Parathyroid adenoma (tissue), 2 donors: ENCODE results near the gene FYB1.
"Not testable (repeated sequence)": the region's sequence is repeated elsewhere in the genome, so short reads cannot be mapped to it uniquely, and the experiment has no call there.

ENCODE experiments used
- H2AFZ ChIP-seq: fragments of 300-600 bp; sonication (generic); one replicate; pipeline ENCODE4 v1.7.0; 2017; ENCODE audit warnings: antibody characterized with exemption, mild to moderate bottlenecking
- H3K27ac ChIP-seq: fragments of 300-600 bp; sonication (generic); one replicate; pipeline ENCODE4 v1.7.0; 2017
- H3K27me3 ChIP-seq: fragments of 300-600 bp; sonication (generic); one replicate; pipeline ENCODE4 v1.7.0; 2017; ENCODE audit warnings: low read length; ENCODE audit not compliant: control insufficient read depth, insufficient read depth
- H3K36me3 ChIP-seq: fragments of 300-600 bp; sonication (generic); one replicate; pipeline ENCODE4 v1.7.0; 2017; ENCODE audit warnings: low read length; ENCODE audit not compliant: control insufficient read depth, insufficient read depth
- H3K4me1 ChIP-seq: fragments of 300-600 bp; sonication (generic); one replicate; pipeline ENCODE4 v1.7.0; 2017; ENCODE audit warnings: control low read depth
- H3K4me2 ChIP-seq: fragments of 300-600 bp; sonication (generic); one replicate; pipeline ENCODE4 v1.7.0; 2017; ENCODE audit warnings: low read length
- H3K4me3 ChIP-seq: fragments of 300-600 bp; sonication (generic); one replicate; pipeline ENCODE4 v1.7.0; 2017; ENCODE audit warnings: low read depth, low read length
- H3K79me2 ChIP-seq: fragments of 300-600 bp; sonication (generic); one replicate; pipeline ENCODE4 v1.7.0; 2017; ENCODE audit warnings: control low read depth
- H3K9ac ChIP-seq: fragments of 300-600 bp; sonication (generic); one replicate; pipeline ENCODE4 v1.7.0; 2017; ENCODE audit warnings: mild to moderate bottlenecking
- H3K9me3 ChIP-seq: fragments of 300-600 bp; sonication (generic); one replicate; pipeline ENCODE4 v1.7.0; 2017; ENCODE audit warnings: low read length; ENCODE audit not compliant: control insufficient read depth
- CTCF ChIP-seq: fragments of 300-600 bp; sonication (generic); IDR thresholded peaks from one replicate; pipeline ENCODE4 v1.7.0; 2017; ENCODE audit warnings: antibody characterized with exemption, mild to moderate bottlenecking
- donor health status: primary hyperparathyroidism.

FYB1 gene

GRCh38 chr5:39186722-39187539 lies 32.4 kb downstream of the FYB1 start:
- TF ChIP-seq CTCF: no peak
- H3K9me3 ChIP-seq: no peaks in the 10 kb centered on the region
- no peaks in the 10 kb centered on the region for H3K79me2 ChIP-seq
- no peak overlapping the region for H3K9ac ChIP-seq
- no peak overlapping the region for H3K4me3 ChIP-seq
- no peaks in the 10 kb centered on the region for H3K27me3 ChIP-seq
- no peaks in the 10 kb centered on the region for H3K36me3 ChIP-seq
- H3K4me1 ChIP-seq: no peaks in the 10 kb centered on the region
- H3K27ac ChIP-seq: no peak overlapping the region
- H3K4me2 ChIP-seq: no peak overlapping the region
- H2AFZ ChIP-seq: no peak overlapping the region

DNA sequence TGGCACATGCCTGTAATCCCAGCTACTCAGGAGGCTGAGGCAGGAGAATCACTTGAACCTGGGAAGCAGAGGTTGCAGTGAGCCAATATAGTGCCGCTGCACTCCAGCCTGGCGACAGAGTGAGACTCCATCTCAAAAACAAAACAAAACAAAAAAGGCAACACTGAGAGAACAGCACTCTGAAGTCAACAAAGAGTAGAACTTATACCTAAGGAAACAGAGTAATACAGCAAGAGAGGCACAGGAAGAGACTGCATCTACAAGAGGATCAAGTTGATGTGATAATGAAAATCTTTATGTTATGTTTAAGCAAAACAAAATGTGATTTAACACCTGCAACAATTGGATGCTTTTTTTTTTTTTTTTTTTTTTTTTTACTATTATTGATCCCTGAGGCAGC lies 33.1 kb downstream of the FYB1 start:
- no peaks in the 10 kb centered on the region for H3K27me3 ChIP-seq
- no peak overlapping the region for H3K4me3 ChIP-seq
- H3K9me3 ChIP-seq: no peaks in the 10 kb centered on the region
- no peaks in the 10 kb centered on the region for H3K4me1 ChIP-seq
- no peak overlapping the region for H3K27ac ChIP-seq
- no peak overlapping the region for H3K4me2 ChIP-seq
- H3K36me3 ChIP-seq: no peaks in the 10 kb centered on the region
- no peak overlapping the region for H3K9ac ChIP-seq
- H2AFZ ChIP-seq: no peak overlapping the region
- no peaks in the 10 kb centered on the region for H3K79me2 ChIP-seq
- no peak for TF ChIP-seq CTCF

GRCh38 chr5:39185761-39186160 lies 33.6 kb downstream of the FYB1 start:
- Histone ChIP-seq H3K4me3 (no peak overlapping the region), H2AFZ (no peak overlapping the region), H3K27me3 (no peaks in the 10 kb centered on the region), H3K4me1 (no peaks in the 10 kb centered on the region), H3K36me3 (no peaks in the 10 kb centered on the region), H3K4me2 (no peak overlapping the region), H3K9ac (no peak overlapping the region), H3K27ac (no peak overlapping the region), H3K79me2 (no peaks in the 10 kb centered on the region), H3K9me3 (no peaks in the 10 kb centered on the region)
- TF ChIP-seq CTCF: no peak

DNA sequence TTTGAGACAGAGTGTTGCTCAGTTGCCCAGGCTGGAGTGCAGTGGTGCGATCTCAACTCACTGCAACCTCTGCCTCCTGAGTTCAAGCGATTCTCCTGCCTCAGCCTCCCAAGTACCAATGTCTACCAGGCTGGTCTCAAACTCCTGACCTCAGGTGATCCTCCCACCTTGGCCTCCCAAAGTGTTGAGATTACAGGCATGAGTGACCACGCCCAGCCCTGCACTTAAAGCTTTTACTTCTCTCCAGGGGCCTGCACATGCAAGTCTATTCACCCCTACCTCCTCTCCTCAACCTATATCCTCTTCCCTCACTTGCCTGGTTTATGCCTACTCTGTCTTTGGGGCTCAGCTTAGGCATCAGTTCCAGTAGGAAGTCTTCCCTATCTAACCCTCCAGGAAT lies 39.8 kb downstream of the FYB1 start:
- H3K27me3 ChIP-seq, H3K27ac ChIP-seq, H3K36me3 ChIP-seq, H2AFZ ChIP-seq, H3K4me2 ChIP-seq, H3K4me3 ChIP-seq, H3K4me1 ChIP-seq, H3K79me2 ChIP-seq, H3K9ac ChIP-seq, H3K9me3 ChIP-seq: not testable (repeated sequence)

DNA sequence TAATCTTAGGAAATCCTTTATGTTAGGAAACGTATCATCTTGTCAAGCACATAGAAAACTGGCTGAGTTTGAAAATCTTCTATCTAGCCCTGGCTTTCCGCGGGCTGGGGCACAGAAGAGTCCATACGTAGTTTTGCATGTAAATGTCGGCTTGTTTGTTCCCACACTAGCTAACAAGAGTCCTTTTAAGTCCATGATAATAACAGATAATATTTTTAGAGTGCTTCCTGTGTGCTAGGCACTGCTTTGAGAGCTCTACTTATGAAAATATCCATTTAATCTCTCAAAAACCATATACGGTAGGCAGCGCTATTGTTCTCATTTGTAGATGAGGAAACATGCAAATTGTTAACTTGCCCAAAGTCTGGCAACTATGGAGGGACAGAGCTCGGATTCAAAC lies 40.5 kb downstream of the FYB1 start:
- no peak for TF ChIP-seq CTCF
- Histone ChIP-seq H3K9ac (no peak overlapping the region), H3K27ac (no peak overlapping the region), H3K4me3 (no peak overlapping the region), H3K79me2 (no peaks in the 10 kb centered on the region), H3K4me1 (no peaks in the 10 kb centered on the region), H3K27me3 (no peaks in the 10 kb centered on the region), H2AFZ (no peak overlapping the region), H3K9me3 (no peaks in the 10 kb centered on the region), H3K36me3 (no peaks in the 10 kb centered on the region), H3K4me2 (no peak overlapping the region)
